Pancreas (tissue), 10 donors: Measurements from ENCODE around the gene OXSR1. TPM values are rescaled to one million over a fixed set of nuclear protein-coding genes. Genes with fewer than 3 reads are reported as not detected.
A peak's percentile ranks its signal among the peaks of the same experiment; 100 is the strongest.

Source experiments
- ATAC-seq, 4 donors: fragments of 200-7000 bp; cut with Tn5 transposase; one replicate each; pipeline versions ENCODE4 v1.8.0 to v1.9.1; 2020; ENCODE audit warnings: mild to moderate bottlenecking in 4 of 4, moderate library complexity in 4 of 4
- DNase-seq, 6 donors: peaks; one replicate each; pipeline ENCODE4 v3.0.0-alpha.2; 2020
- FAIRE-seq: peaks from 2 replicates; lab custom pipeline; 2012; peaks lifted over from hg19 to GRCh38; lab: Jason Lieb, UNC
- H3K27ac ChIP-seq, 4 donors: fragments of 200-600 bp; sonication (generic); 1 replicate in 3 of 4; 2 replicates in 1 of 4; pipeline versions ENCODE4 v1.5.0 to v1.8.0; 2020
- H3K27me3 ChIP-seq, 4 donors: fragments of 200-600 bp; one replicate each; pipeline ENCODE4 v1.8.0; 2021
- H3K36me3 ChIP-seq, 3 donors: fragments of 200-600 bp; sonication (generic) in 1 of 3; one replicate each; pipeline versions ENCODE4 v1.5.0 to v1.8.0; 2020 to 2021
- H3K4me1 ChIP-seq, 3 donors: fragments of 200-600 bp; one replicate each; pipeline ENCODE4 v1.8.0; 2021
- H3K4me3 ChIP-seq, 4 donors: fragments of 200-600 bp; sonication (generic) in 2 of 4; one replicate each; pipeline versions ENCODE4 v1.5.0 to v1.8.0; 2020 to 2021
- H3K9me3 ChIP-seq, 4 donors: fragments of 200-600 bp; one replicate each; pipeline ENCODE4 v1.8.0; 2021
- CTCF ChIP-seq, 4 donors: fragments of 200-600 bp; sonication (generic) in 3 of 4; IDR thresholded peaks; one replicate each; pipeline versions ENCODE4 v1.5.0 to v1.8.0; 2021; ENCODE audit warnings: antibody characterized with exemption in 4 of 4
- WGBS, 2 donors: extraction: QIAGEN DNeasy Blood & Tissue Kit; methylation state at CpG; one replicate each; pipeline ENCODE4 v1.1.7; 2013; 5-methylcytosine and 5-hydroxymethylcytosine counted together
- intact Hi-C, 3 donors: fragments of 100-400 bp; cut with DNase I; formaldehyde crosslinking; loops; one replicate each; pipeline versions ENCODE4 v1.11.1 to v1.14.2; 2022
- polyA plus RNA-seq, 2 donors: library from polyadenylated mRNA; stranded (reverse); fragments of 200-250 nt; gene quantifications; one replicate each; pipeline ENCODE4 v1.2.3, GENCODE V29; 2013
- total RNA-seq, 6 donors: library from RNA; stranded (reverse); fragmentation: NEBNext Ultra II Directional in 4 of 6; extraction: Animal tissue kit (Norgen Biotek cat#: 25700) in 4 of 6; gene quantifications; one replicate each; pipeline versions ENCODE4 v1.2.1 to v1.2.4, GENCODE V29; 2021 to 2023
- donor health status: healthy with polysubstance abuse.
- donor health status: DM: no; HTN: no; CAD: no; lungs with moderate emphysema.
- donor health status: DM: no; HTN: no; CAD: no.
- donor health status: control.
- donor health status: control.
- donor health status: Bipolar disorder and iron deficiency.
- donor health status: DM: yes; HTN: yes; CAD: no.
- donor health status: DM: no; HTN: no; CAD: no.
- donor health status: DM: no; HTN: no; CAD: no.
- donor health status: DM: yes; HTN: yes; CAD: no.

OXSR1 gene
- total RNA-seq (10 to 100 TPM in 4 of 6 donors, 1 to 10 TPM in 2; 8.5 to 16.0 (median 10.4) TPM), polyA plus RNA-seq (10 to 100 TPM in 1 of 2 donors, 1 to 10 TPM in 1; 6.3 to 10.7 TPM)

- WGBS, 2 donors: 0 to 1% methylated on average over 56 to 57 of the region's 57 CpGs
- intact Hi-C loops: no loop called here
Measured at GRCh38 chr3:38164952-38165721, at the start of gene OXSR1. OXSR1 (plus strand) TSS chr3:38165537; CDS start chr3:38165877, 340 bp downstream.

DNA sequence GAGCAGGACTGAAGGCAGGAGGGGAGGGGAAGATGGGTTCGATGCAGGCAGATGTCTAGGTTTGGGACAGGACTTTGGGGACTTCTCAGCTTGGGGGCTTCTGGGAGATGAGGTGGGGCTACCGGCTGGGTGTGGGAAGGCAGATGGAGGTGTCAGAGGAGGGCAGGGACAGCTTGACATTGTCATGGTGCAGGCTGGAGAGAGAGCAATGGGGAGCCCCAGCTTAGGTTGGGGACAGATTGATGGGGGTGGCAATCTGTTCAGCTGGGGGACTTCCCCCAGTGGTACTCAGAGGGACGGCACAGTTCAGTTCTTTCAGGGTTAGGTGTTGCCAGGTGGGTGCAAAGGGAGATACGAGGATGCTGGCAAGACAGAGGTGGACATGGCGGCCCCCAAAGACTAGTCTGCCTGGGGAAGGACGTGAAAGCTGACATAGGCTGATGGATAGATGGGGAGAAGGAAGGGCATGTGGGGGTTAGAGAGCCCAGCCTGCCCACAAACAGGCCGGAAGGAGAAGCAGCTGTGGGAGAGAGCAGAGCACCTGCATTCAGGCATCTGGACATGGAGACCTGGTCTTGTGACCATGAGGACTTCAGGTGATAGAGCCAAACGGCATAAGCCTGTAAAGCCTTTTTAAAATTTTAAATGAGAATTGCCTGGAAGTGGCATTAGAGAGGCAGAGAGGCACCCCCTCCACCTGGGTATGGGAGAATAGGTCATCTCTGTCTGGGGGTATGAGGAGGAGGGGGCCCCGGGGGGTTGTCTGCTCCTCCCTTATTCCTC, 49.5 kb upstream of the OXSR1 start:
- Histone ChIP-seq H3K4me3 (no peak overlapping the region), H3K27me3 (no peaks in the 10 kb centered on the region), H3K36me3 (peaks cover 0 to 6% (median 0%) of the 10 kb centered on the region in 3 donors), H3K9me3 (no peaks in the 10 kb centered on the region), H3K27ac (no peak overlapping the region), H3K4me1 (no peaks in the 10 kb centered on the region)
- intact Hi-C loops: loop anchor here in 1 of 3 donors (10.0 kb wide), 2 partner anchors 261 to 369 kb away; no protein-coding TSS in a partner anchor
- TF ChIP-seq CTCF (IDR thresholded peaks at IDR 0.05): no peak
- ATAC-seq (no peak), FAIRE-seq (no peak), DNase-seq (peak in 2 of 6 donors; percentile 8 to 35)
- 45 to 60% methylated on average over 9 of the region's 9 CpGs for WGBS, 2 donors

More at GRCh38 chr3:38164952-38165721, at the start of gene OXSR1:
- Histone ChIP-seq H3K4me3 (peak within 1 kb of the TSS; percentile 87 to 98 (median 92)), H3K27ac (peak within 1 kb of the TSS; percentile 91 to 98 (median 96)), H3K4me1 (peaks cover 0 to 13% (median 10%) of the 10 kb centered on the region in 3 donors), H3K36me3 (no peaks in the 10 kb centered on the region), H3K9me3 (no peaks in the 10 kb centered on the region), H3K27me3 (no peaks in the 10 kb centered on the region)
- TF ChIP-seq CTCF (IDR thresholded peaks at IDR 0.05): no peak
- ATAC-seq (peak; percentile 91 to 96 (median 92)), DNase-seq (peak; percentile 96 to 99 (median 98)), FAIRE-seq (peak; percentile 98)

- Histone ChIP-seq H3K36me3 (peaks cover 0 to 12% (median 7%) of the 10 kb centered on the region in 3 donors), H3K9me3 (no peaks in the 10 kb centered on the region), H3K27ac (no peak overlapping the region), H3K4me3 (no peak overlapping the region), H3K4me1 (no peaks in the 10 kb centered on the region), H3K27me3 (no peaks in the 10 kb centered on the region)
- FAIRE-seq (no peak), DNase-seq (peak in 3 of 6 donors; percentile 14 to 50 (median 47)), ATAC-seq (peak in 1 of 4 donors; percentile 4)
- 72 to 86% methylated on average over 12 of the region's 12 CpGs for WGBS, 2 donors
- TF ChIP-seq CTCF (IDR thresholded peaks at IDR 0.05): no peak
- intact Hi-C loops: loop anchor here in 1 of 3 donors (10.0 kb wide), 2 partner anchors 262 to 368 kb away; no protein-coding TSS in a partner anchor
Measured at GRCh38 chr3:38116471-38117162, 48.7 kb upstream of the OXSR1 start.

DNA sequence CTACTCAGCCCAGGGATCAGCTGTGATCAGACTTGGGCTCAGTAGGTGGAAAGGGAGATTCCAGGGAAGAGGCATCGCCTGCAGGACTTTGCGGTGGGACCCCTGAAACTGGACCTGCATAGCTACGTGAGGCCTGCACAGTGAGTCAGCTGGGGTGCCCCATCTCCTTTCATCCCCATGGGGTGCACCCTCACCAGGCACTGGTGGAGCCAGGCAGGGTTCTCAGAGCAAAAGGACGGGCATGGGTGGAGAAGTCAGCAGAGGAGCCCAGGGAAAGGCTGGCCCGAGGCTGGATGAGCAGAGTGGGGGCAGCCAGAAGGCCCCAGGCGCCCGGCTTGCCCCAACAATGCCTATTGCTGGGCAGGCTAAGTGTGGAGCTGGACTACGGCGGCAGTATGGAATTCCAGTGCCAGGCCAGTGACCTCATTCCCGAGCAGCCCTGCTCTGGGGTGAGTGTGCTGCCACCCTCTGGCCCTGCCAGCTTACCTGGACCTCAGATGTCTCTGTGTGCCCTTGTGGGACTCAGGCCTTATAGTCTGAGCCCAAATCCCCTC, 48.1 kb upstream of the OXSR1 start:
- FAIRE-seq (no peak), ATAC-seq (peak; percentile 62 to 87 (median 78)), DNase-seq (peak in 5 of 6 donors; percentile 46 to 82 (median 63))
- intact Hi-C loops: loop anchor here in 1 of 3 donors (10.0 kb wide), 2 partner anchors 262 to 368 kb away; no protein-coding TSS in a partner anchor
- no peaks in the 10 kb centered on the region for H3K4me1 ChIP-seq
- no peaks in the 10 kb centered on the region for H3K9me3 ChIP-seq
- WGBS, 2 donors: 54 to 68% methylated on average over 10 of the region's 10 CpGs
- H3K36me3 ChIP-seq: peaks cover 0 to 16% (median 13%) of the 10 kb centered on the region in 3 donors
- TF ChIP-seq CTCF (IDR thresholded peaks at IDR 0.05): no peak
- H3K27me3 ChIP-seq: no peaks in the 10 kb centered on the region
- no peak overlapping the region for H3K27ac ChIP-seq
- no peak overlapping the region for H3K4me3 ChIP-seq
